Right lobe of liver (tissue), 6 donors: Measurements from ENCODE around the gene MYO1D. TPM values are rescaled to one million over a fixed set of nuclear protein-coding genes. Genes with fewer than 3 reads are reported as not detected.
A peak's percentile ranks its signal among the peaks of the same experiment; 100 is the strongest.

Experiments used
- ATAC-seq, 4 donors: fragments of 200-7000 bp; cut with Tn5 transposase; one replicate each; pipeline ENCODE4 v1.9.1; 2020; ENCODE audit warnings: mild to moderate bottlenecking in 4 of 4, moderate library complexity in 4 of 4
- DNase-seq, 3 donors: peaks; one replicate each; pipeline ENCODE4 v3.0.0-alpha.2; 2020
- H3K27ac ChIP-seq, 3 donors: fragments of 200-600 bp; one replicate each; pipeline ENCODE4 v1.8.0; 2022
- H3K27me3 ChIP-seq, 2 donors: fragments of 200-600 bp; one replicate each; pipeline ENCODE4 v1.8.0; 2022
- H3K36me3 ChIP-seq, 4 donors: fragments of 200-600 bp; sonication (generic) in 1 of 4; one replicate each; pipeline versions ENCODE4 v1.5.1 to v1.8.0; 2017 to 2022; ENCODE audit warnings: control low read depth in 1 of 4
- H3K4me1 ChIP-seq, 4 donors: fragments of 200-600 bp; sonication (generic) in 1 of 4; one replicate each; pipeline versions ENCODE4 v1.5.1 to v1.8.0; 2017 to 2022; ENCODE audit warnings: control low read depth in 1 of 4
- H3K4me3 ChIP-seq, 3 donors: fragments of 200-600 bp; one replicate each; pipeline ENCODE4 v1.8.0; 2022
- H3K9me3 ChIP-seq, 4 donors: fragments of 200-600 bp; sonication (generic) in 1 of 4; one replicate each; pipeline versions ENCODE4 v1.5.1 to v1.8.0; 2017 to 2022; ENCODE audit warnings: control low read depth in 1 of 4
- CTCF ChIP-seq, 4 donors: fragments of 200-600 bp in 3 of 4; fragments of 450-650 bp in 1 of 4; IDR thresholded peaks; one replicate each; pipeline versions ENCODE4 v1.5.1 to v1.8.0; 2016 to 2022; ENCODE audit warnings: antibody characterized with exemption in 4 of 4, mild to moderate bottlenecking in 2 of 4
- POLR2A ChIP-seq: fragments of 450-650 bp; IDR thresholded peaks from one replicate; pipeline ENCODE4 v1.6.1; 2017; ENCODE audit warnings: antibody characterized with exemption, mild to moderate bottlenecking
- WGBS: methylation state at CpG from one replicate; pipeline ENCODE4 v1.1.6; 2018; ENCODE audit warnings: low coverage, low lambda C conversion rate; ENCODE audit not compliant: insufficient coverage; ENCODE audit errors: missing lambda C conversion rate; 5-methylcytosine and 5-hydroxymethylcytosine counted together
- intact Hi-C, 2 donors: fragments of 100-400 bp; cut with DNase I; formaldehyde crosslinking; loops; one replicate each; pipeline versions ENCODE4 v1.11.2 to v1.14.1; 2022
- total RNA-seq, 6 experiments: library from RNA; depleted of rRNA in 2 of 6; stranded (reverse); fragments of >200 nt in 2 of 6; fragmentation: NEBNext Ultra II Directional in 3 of 6; extraction: Animal tissue kit (Norgen Biotek cat#: 25700) in 3 of 6; gene quantifications; one replicate each; pipeline versions ENCODE4 v1.1.0 to v1.2.4, GENCODE V29; 2016 to 2023
- donor health status: DM: no; HTN: yes; CAD: no.
- donor health status: DM: no; HTN: no; CAD: no.
- donor health status: DM: no; HTN: no; CAD: no.
- donor health status: DM: no; HTN: yes; CAD: no.
- donor health status: DM: no; HTN: yes; CAD: no.

Gene MYO1D
- total RNA-seq, 6 experiments from 2014 or later, result 17.6 to 25.7 (median 21.0) TPM

- Histone ChIP-seq H3K27ac (peak overlapping the region in 2 of 3 donors; percentile 3 to 65), H3K4me1 (peaks cover 0 to 41% (median 8%) of the 10 kb centered on the region in 4 donors), H3K27me3 (no peaks in the 10 kb centered on the region), H3K9me3 (no peaks in the 10 kb centered on the region), H3K36me3 (no peaks in the 10 kb centered on the region), H3K4me3 (no peak overlapping the region)
- DNase-seq (no peak), ATAC-seq (no peak)
- TF ChIP-seq CTCF (IDR thresholded peaks at IDR 0.05) (no peak), POLR2A (no peak)
- WGBS, result 87% methylated on average over 4 of the region's 4 CpGs
- intact Hi-C loops, result no loop called here
Measured at GRCh38 chr17:32793841-32794240, 83.1 kb downstream of the MYO1D start.

- intact Hi-C loops, result no loop called here
- ATAC-seq, result peak; percentile 66 to 69 (median 67)
- Histone ChIP-seq H3K4me1 (peaks cover 0 to 41% (median 8%) of the 10 kb centered on the region in 4 donors), H3K27me3 (no peaks in the 10 kb centered on the region), H3K36me3 (no peaks in the 10 kb centered on the region), H3K4me3 (peak overlapping the region in 1 of 3 donors; percentile 8), H3K27ac (peak overlapping the region; percentile 4 to 84 (median 76)), H3K9me3 (no peaks in the 10 kb centered on the region)
- no peak for DNase-seq
- TF ChIP-seq CTCF (IDR thresholded peaks at IDR 0.05) (no peak), POLR2A (no peak)
- 35% methylated on average over 1 of the region's 1 CpG for WGBS
Measured at GRCh38 chr17:32792207-32792606, 84.7 kb downstream of the MYO1D start.

- no peak overlapping the region for H3K27ac ChIP-seq
- H3K27me3 ChIP-seq, result no peaks in the 10 kb centered on the region
- H3K36me3 ChIP-seq, result no peaks in the 10 kb centered on the region
- no peaks in the 10 kb centered on the region for H3K9me3 ChIP-seq
- 80% methylated on average over 2 of the region's 3 CpGs for WGBS
- ATAC-seq, result no peak
- TF ChIP-seq POLR2A, result no peak
- TF ChIP-seq CTCF (IDR thresholded peaks at IDR 0.05), result no peak
- peaks cover 0 to 1% (median 0%) of the 10 kb centered on the region in 4 donors for H3K4me1 ChIP-seq
- intact Hi-C loops, result loop anchor here in 1 of 2 donors (10.0 kb wide), 1 partner anchor 89 kb away; the partner anchor contains the start of gene MYO1D
- no peak overlapping the region for H3K4me3 ChIP-seq
- no peak for DNase-seq
Measured at GRCh38 chr17:32786169-32786568, 90.8 kb downstream of the MYO1D start.

GRCh38 chr17:32784113-32784512, 92.8 kb downstream of the MYO1D start:
- ATAC-seq (peak in 1 of 4 donors; percentile 7), DNase-seq (no peak)
- Histone ChIP-seq H3K36me3 (no peaks in the 10 kb centered on the region), H3K4me1 (no peaks in the 10 kb centered on the region), H3K9me3 (no peaks in the 10 kb centered on the region), H3K27ac (no peak overlapping the region), H3K27me3 (no peaks in the 10 kb centered on the region), H3K4me3 (no peak overlapping the region)
- intact Hi-C loops, result loop anchor here (5.0 to 10.0 kb wide), 2 partner anchors 91 to 93 kb away; partner anchors contain the start of gene MYO1D (in 2 of the 2)
- 86% methylated on average over 3 of the region's 3 CpGs for WGBS
- TF ChIP-seq POLR2A (no peak), CTCF (IDR thresholded peaks at IDR 0.05) (no peak)
